Measurements from ENCODE around the gene GRB10. TPM values are rescaled to one million over a fixed set of nuclear protein-coding genes. Genes with fewer than 3 reads are reported as not detected.

Gene GRB10
- polyA plus RNA-seq, 1 donor from 2014 or later = 78.4 TPM

GRCh38 chr7:50799873-50800272 is 17.2 kb upstream of the GRB10 start:
- Histone ChIP-seq H3K27ac (ENCODE audit: low read length) (no peak overlapping the region), H3K9ac (ENCODE audit: low read length) (no peak overlapping the region), H3K9me2 (ENCODE audit: insufficient read depth, low read length) (no peaks in the 10 kb centered on the region), H3K4me3 (ENCODE audit: low read length) (no peak overlapping the region), H3K79me2 (replicated peaks; ENCODE audit: insufficient read depth, low read length) (no peaks in the 10 kb centered on the region), H3K4me2 (ENCODE audit: low read length) (no peak overlapping the region), H3F3A (ENCODE audit: insufficient read depth, low read length, poor library complexity, severe bottlenecking) (no peaks in the 10 kb centered on the region), H3K36me3 (ENCODE audit: insufficient read depth, low read length) (no peaks in the 10 kb centered on the region), H3K27me3 (ENCODE audit: insufficient read depth, low read depth, low read length) (no peaks in the 10 kb centered on the region), H2AFZ (ENCODE audit: low read depth, low read length) (no peak overlapping the region), H4K20me1 (ENCODE audit: insufficient read depth) (no peaks in the 10 kb centered on the region), H3K9me3 (ENCODE audit: low read length) (no peaks in the 10 kb centered on the region)
- no peak for TF ChIP-seq EP300 (conservative IDR thresholded peaks at IDR 0.05; ENCODE audit: poor library complexity, severe bottlenecking)
- no peak for TF ChIP-seq CTCF (IDR thresholded peaks at IDR 0.05; ENCODE audit: poor library complexity, severe bottlenecking)

GRCh38 chr7:50798126-50798525 is 15.4 kb upstream of the GRB10 start:
- no peak overlapping the region for H3K27ac ChIP-seq (ENCODE audit: low read length)
- TF ChIP-seq EZH2 (IDR thresholded peaks at IDR 0.05; ENCODE audit: borderline replicate concordance, insufficient read depth, low read length, poor library complexity, severe bottlenecking) (no peak), POLR2AphosphoS5 (IDR thresholded peaks at IDR 0.05) (no peak), SMC3 (conservative IDR thresholded peaks at IDR 0.05; ENCODE audit: poor library complexity) (no peak), CTCF (IDR thresholded peaks at IDR 0.05; ENCODE audit: poor library complexity, severe bottlenecking) (no peak)
- no peak overlapping the region for H3K4me2 ChIP-seq (ENCODE audit: low read length)
- H3K9ac ChIP-seq (ENCODE audit: low read length) = no peak overlapping the region
- H3K9me2 ChIP-seq (ENCODE audit: insufficient read depth, low read length) = no peaks in the 10 kb centered on the region
- H3K9me3 ChIP-seq (ENCODE audit: low read length) = no peaks in the 10 kb centered on the region
- H3K27me3 ChIP-seq (ENCODE audit: insufficient read depth, low read depth, low read length) = peaks cover 12% of the 10 kb centered on the region
- no peak overlapping the region for H3K4me3 ChIP-seq (ENCODE audit: low read length)
- H3F3A ChIP-seq (ENCODE audit: insufficient read depth, low read length, poor library complexity, severe bottlenecking) = no peaks in the 10 kb centered on the region
- H2AFZ ChIP-seq (ENCODE audit: low read depth, low read length) = no peak overlapping the region
- no peaks in the 10 kb centered on the region for H3K79me2 ChIP-seq (replicated peaks; ENCODE audit: insufficient read depth, low read length)
- no peaks in the 10 kb centered on the region for H3K36me3 ChIP-seq (ENCODE audit: insufficient read depth, low read length)
- H4K20me1 ChIP-seq (ENCODE audit: insufficient read depth) = no peaks in the 10 kb centered on the region

GRCh38 chr7:50795831-50796230 is 13.1 kb upstream of the GRB10 start:
- Histone ChIP-seq H3K79me2 (replicated peaks; ENCODE audit: insufficient read depth, low read length) (peaks cover 16% of the 10 kb centered on the region), H3K36me3 (ENCODE audit: insufficient read depth, low read length) (no peaks in the 10 kb centered on the region), H3K27me3 (ENCODE audit: insufficient read depth, low read depth, low read length) (peaks cover 15% of the 10 kb centered on the region), H3K27ac (ENCODE audit: low read length) (no peak overlapping the region), H3K4me3 (ENCODE audit: low read length) (no peak overlapping the region), H4K20me1 (ENCODE audit: insufficient read depth) (no peaks in the 10 kb centered on the region), H3F3A (ENCODE audit: insufficient read depth, low read length, poor library complexity, severe bottlenecking) (no peaks in the 10 kb centered on the region), H3K9me3 (ENCODE audit: low read length) (no peaks in the 10 kb centered on the region), H3K4me2 (ENCODE audit: low read length) (no peak overlapping the region), H3K9me2 (ENCODE audit: insufficient read depth, low read length) (no peaks in the 10 kb centered on the region), H3K9ac (ENCODE audit: low read length) (no peak overlapping the region), H2AFZ (ENCODE audit: low read depth, low read length) (no peak overlapping the region)
- no peak for TF ChIP-seq RAD21 (conservative IDR thresholded peaks at IDR 0.05)
- TF ChIP-seq REST (IDR thresholded peaks at IDR 0.05; ENCODE audit: borderline replicate concordance) = no peak
- no peak for TF ChIP-seq MXI1 (conservative IDR thresholded peaks at IDR 0.05; ENCODE audit: poor library complexity, severe bottlenecking)
- no peak for TF ChIP-seq TAF1 (IDR thresholded peaks at IDR 0.05; ENCODE audit: low read depth)
- no peak for TF ChIP-seq POLR2AphosphoS5 (IDR thresholded peaks at IDR 0.05)
- no peak for TF ChIP-seq SMC3 (conservative IDR thresholded peaks at IDR 0.05; ENCODE audit: poor library complexity)
- no peak for TF ChIP-seq EP300 (conservative IDR thresholded peaks at IDR 0.05; ENCODE audit: poor library complexity, severe bottlenecking)
- TF ChIP-seq CTCF (IDR thresholded peaks at IDR 0.05; ENCODE audit: poor library complexity, severe bottlenecking) = no peak
